H1 (cell line): ENCODE results near the gene GMEB2. TPM values are rescaled to one million over a fixed set of nuclear protein-coding genes. Genes with fewer than 3 reads are reported as not detected.

Source experiments
- BACH1 ChIP-seq: IDR thresholded peaks from 2 replicates; pipeline ENCODE4 v1.6.1; 2012; ENCODE audit warnings: low read length, improper control_type of control experiment
- FOSL1 ChIP-seq: IDR thresholded peaks from 2 replicates; pipeline ENCODE4 v1.6.1; 2011; ENCODE audit warnings: mild to moderate bottlenecking, low read depth, low read length, moderate library complexity; ENCODE audit not compliant: insufficient read depth
- JUND ChIP-seq: IDR thresholded peaks from 2 replicates; pipeline ENCODE4 v1.6.1; 2011; ENCODE audit warnings: mild to moderate bottlenecking, improper control_type of control experiment, low read length
- polyA plus RNA-seq, 7 experiments: library from polyadenylated mRNA; depleted of rRNA in 3 of 7; stranded (reverse) in 5 of 7; unstranded in 2 of 7; fragments of >200 nt in 5 of 7; fragments of 200-250 nt in 2 of 7; gene quantifications; 1 replicate in 5 of 7; 2 replicates in 1 of 7; 4 replicates in 1 of 7; pipeline versions ENCODE4 v1.2.1 to v1.2.3, GENCODE V29; 2011 to 2013; ENCODE audit warnings: missing spikeins in 2 of 7, mixed read lengths in 2 of 7
- total RNA-seq: library from RNA; stranded (reverse); fragmentation: NEBNext Ultra II Directional; extraction: Animal tissue kit (Norgen Biotek cat#: 25700); gene quantifications from 2 replicates; pipeline ENCODE4 v1.2.1, GENCODE V29; 2021

The GMEB2 gene
- total and polyA plus RNA-seq, 2 of the 8 experiments (the other 6 are each of a cell fraction or from before 2014, with no cell fraction given) = 12.9 to 14.2 TPM

DNA sequence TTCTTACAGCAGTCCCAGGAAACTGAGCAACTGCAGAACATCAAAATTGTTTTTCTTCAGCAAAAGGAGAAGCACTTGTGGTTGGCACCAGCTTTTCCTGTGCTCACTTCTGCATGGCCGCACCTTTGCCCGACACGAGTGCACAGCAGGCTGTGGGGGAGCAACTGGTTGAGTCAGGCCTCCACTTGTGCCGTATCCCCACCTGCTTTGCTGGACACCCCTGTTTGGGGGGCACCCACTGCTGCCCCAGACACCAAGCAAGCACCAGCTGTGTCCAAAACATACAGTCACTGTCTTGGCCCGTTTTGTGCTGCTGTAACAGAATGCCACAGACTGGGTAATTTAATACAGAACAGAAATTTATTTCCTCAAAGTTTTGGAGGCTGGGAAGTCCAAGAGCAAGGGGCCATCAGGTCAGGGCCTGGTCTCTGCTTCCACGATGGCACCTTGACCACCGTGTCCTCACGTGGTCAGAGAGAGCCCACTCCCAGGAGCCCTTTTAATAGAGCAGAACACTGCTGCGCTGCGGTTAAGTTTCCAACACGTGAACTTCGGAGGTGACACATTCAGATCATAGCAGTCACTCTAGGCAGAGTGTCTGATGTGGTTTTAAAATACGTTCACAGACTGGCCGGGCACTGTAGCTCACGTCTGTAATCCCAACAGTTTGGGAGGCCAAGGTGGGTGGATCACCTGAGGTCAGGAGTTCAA, 8.7 kb upstream of the GMEB2 start (continued):
- TF ChIP-seq FOSL1 = no peak
- no peak for TF ChIP-seq JUND
- TF ChIP-seq BACH1 = no peak
